Measurements from ENCODE around the gene KCNIP2.

- no peak for TF ChIP-seq CTCF (IDR thresholded peaks at IDR 0.05)
- no peak for TF ChIP-seq POLR2A (IDR thresholded peaks at IDR 0.05)
These were observed 67.3 kb downstream of the KCNIP2 start for GRCh38 chr10:101776161-101776817.
